Activated CD4-positive, alpha-beta T cell treated with anti-CD3 and anti-CD28 coated beads for 36 hours (primary cell): Measurements from ENCODE around the gene NDUFV2. TPM values are rescaled to one million over a fixed set of nuclear protein-coding genes. Genes with fewer than 3 reads are reported as not detected.

ENCODE experiments used
- total RNA-seq, 2 experiments: library from RNA; stranded (reverse); gene quantifications; one replicate each; pipeline ENCODE4 v1.2.3, GENCODE V29; 2021

The NDUFV2 gene
- total RNA-seq, 2 experiments from 2014 or later: 331 to 372 TPM

Other genes with a start within 250 kb of the NDUFV2 start
- gene ANKRD12, start 34.1 kb downstream of the NDUFV2 start, total RNA-seq: 10 to 100 TPM; 57.5 to 96.0 TPM
- 1 to 10 TPM; 7.9 to 8.8 TPM for gene TWSG1, start 232.1 kb downstream of the NDUFV2 start, total RNA-seq